HEK293T (cell line): Measurements from ENCODE around the gene TNIP3.

ENCODE experiments used
- CTCF ChIA-PET: fragments of 350-600 bp; formaldehyde crosslinking; extraction: SDS; loops from one replicate; lab custom pipeline; 2021; ENCODE audit warnings: antibody characterized with exemption, inconsistent platforms; lab: Yijun Ruan, JAX
- POLR2A ChIA-PET: fragments of 350-600 bp; formaldehyde crosslinking; extraction: SDS; loops from one replicate; lab custom pipeline; 2020; ENCODE audit warnings: antibody characterized with exemption, inconsistent platforms; lab: Yijun Ruan, JAX
- DNase-seq: peaks from one replicate; pipeline ENCODE4 v3.0.0; 2012; ENCODE audit warnings: mixed read lengths; ENCODE audit errors: extremely low spot score
- ARNT ChIP-seq: fragments of 450-650 bp; IDR thresholded peaks from 2 replicates; pipeline ENCODE4 v1.6.1; 2017; ENCODE audit warnings: mild to moderate bottlenecking
- BHLHE40 ChIP-seq: fragments of 450-650 bp; IDR thresholded peaks from 2 replicates; pipeline ENCODE4 v1.6.1; 2016; ENCODE audit warnings: mild to moderate bottlenecking, moderate library complexity, borderline replicate concordance
- CTBP1 ChIP-seq: fragments of 450-650 bp; IDR thresholded peaks from 2 replicates; pipeline ENCODE4 v1.6.1; 2016; ENCODE audit warnings: borderline replicate concordance
- ELF4 ChIP-seq: fragments of 450-650 bp; IDR thresholded peaks from 2 replicates; pipeline ENCODE4 v1.6.1; 2017; ENCODE audit warnings: antibody characterized with exemption
- FOXA1 ChIP-seq: fragments of 450-650 bp; IDR thresholded peaks from 2 replicates; pipeline ENCODE4 v1.6.1; 2016; ENCODE audit warnings: mild to moderate bottlenecking
- FOXK2 ChIP-seq: fragments of 450-650 bp; IDR thresholded peaks from 2 replicates; pipeline ENCODE4 v1.6.1; 2016; ENCODE audit warnings: mild to moderate bottlenecking
- FOXM1 ChIP-seq: fragments of 450-650 bp; IDR thresholded peaks from 2 replicates; pipeline ENCODE4 v1.6.1; 2017; ENCODE audit warnings: mild to moderate bottlenecking, borderline replicate concordance
- HDGF ChIP-seq: fragments of 450-650 bp; IDR thresholded peaks from 2 replicates; pipeline ENCODE4 v1.6.1; 2017; ENCODE audit warnings: antibody characterized with exemption, borderline replicate concordance
- L3MBTL2 ChIP-seq: fragments of 450-650 bp; conservative IDR thresholded peaks from 2 replicates; pipeline ENCODE4 v1.6.1; 2016; ENCODE audit warnings: mild to moderate bottlenecking
- LEF1 ChIP-seq: fragments of 450-650 bp; IDR thresholded peaks from 2 replicates; pipeline ENCODE4 v1.6.1; 2017; ENCODE audit warnings: mild to moderate bottlenecking, borderline replicate concordance
- NFRKB ChIP-seq: fragments of 450-650 bp; IDR thresholded peaks from 2 replicates; pipeline ENCODE4 v1.6.1; 2016; ENCODE audit warnings: mild to moderate bottlenecking, moderate library complexity
- PKNOX1 ChIP-seq: fragments of 450-650 bp; IDR thresholded peaks from 2 replicates; pipeline ENCODE4 v1.6.1; 2016
- SP1 ChIP-seq: fragments of 450-650 bp; IDR thresholded peaks from 2 replicates; pipeline ENCODE4 v1.6.1; 2017
- SUZ12 ChIP-seq: fragments of 450-650 bp; IDR thresholded peaks from 2 replicates; pipeline ENCODE4 v1.6.1; 2016; ENCODE audit warnings: mild to moderate bottlenecking
- TARDBP ChIP-seq: fragments of 450-650 bp; IDR thresholded peaks from 2 replicates; pipeline ENCODE4 v1.6.1; 2016
- ZNF384 ChIP-seq: fragments of 450-650 bp; IDR thresholded peaks from 2 replicates; pipeline ENCODE4 v1.6.1; 2016

Gene TNIP3

DNA sequence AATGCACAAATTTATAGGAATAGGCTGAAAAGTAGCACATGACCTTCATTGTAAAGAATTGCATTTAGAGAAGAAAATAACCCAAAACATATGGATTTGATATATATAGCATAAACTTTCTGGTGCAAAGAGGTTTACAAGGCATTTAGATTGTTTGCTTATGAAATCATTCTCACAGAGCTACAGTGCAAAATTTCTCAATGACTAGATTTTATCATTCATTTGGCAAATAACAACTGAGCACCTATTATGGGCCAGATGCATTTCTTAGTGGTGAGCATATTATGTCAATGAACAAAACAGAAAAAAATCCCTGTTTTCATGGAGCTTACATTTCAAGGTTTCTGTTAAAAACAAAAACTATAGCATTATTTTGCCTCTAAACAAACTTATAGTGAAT is 34.1 kb upstream of the TNIP3 start:
- POLR2A ChIA-PET: no interaction called here
- DNase-seq: no peak
- CTCF ChIA-PET: interaction anchor here (0.6 kb wide), 1 partner anchor 15 kb away, joined by 3 read pairs; no protein-coding TSS in a partner anchor
- TF ChIP-seq SP1: no peak
- no peak for TF ChIP-seq FOXM1
- TF ChIP-seq CTBP1: no peak

GRCh38 chr4:121195649-121196048 is 31.5 kb upstream of the TNIP3 start:
- ChIA-PET POLR2A (no interaction called here), CTCF (no interaction called here)
- DNase-seq: peak; percentile 9
- TF ChIP-seq SP1 (no peak), PKNOX1 (peak; percentile 36; the same call in 1 of the 2 replicates)

DNA sequence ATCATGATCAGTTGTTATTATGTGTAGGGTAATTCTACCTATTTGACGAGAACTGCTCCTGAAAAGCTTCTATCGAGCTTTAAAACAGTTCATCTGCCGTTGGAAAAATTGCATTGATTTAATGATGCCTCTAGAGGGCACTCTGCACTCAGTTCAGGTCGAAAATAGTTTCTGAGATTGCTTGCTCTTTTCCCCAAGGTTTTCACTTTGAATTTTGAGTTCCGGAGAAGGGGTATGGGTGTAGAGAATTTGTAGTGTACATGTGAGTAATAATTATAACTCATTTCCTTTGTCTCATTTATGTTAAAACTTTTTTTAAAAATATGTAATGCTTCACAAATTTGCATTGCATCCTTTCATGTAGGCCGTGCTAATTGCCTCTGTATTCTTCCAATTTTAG is 28.4 kb upstream of the TNIP3 start:
- peak; percentile 40 for DNase-seq
- CTCF ChIA-PET: interaction anchor here (0.6 to 1.4 kb wide), 16 partner anchors 9 to 544 kb away, joined by 3 to 12 read pairs (median 3); no protein-coding TSS in a partner anchor
- POLR2A ChIA-PET: no interaction called here
- TF ChIP-seq FOXK2 (no peak), TARDBP (no peak), BHLHE40 (no peak), ELF4 (no peak), SP1 (no peak), FOXA1 (no peak), LEF1 (no peak), NFRKB (no peak), SUZ12 (no peak), CTBP1 (no peak)

- POLR2A ChIA-PET: no interaction called here
- no peak for DNase-seq
- no peak for TF ChIP-seq HDGF
- TF ChIP-seq ARNT: no peak
- TF ChIP-seq FOXK2: no peak
- TF ChIP-seq ZNF384: no peak
- TF ChIP-seq FOXA1: no peak
- TF ChIP-seq SP1: no peak
- TF ChIP-seq L3MBTL2: no peak
- TF ChIP-seq FOXM1: no peak
- no peak for TF ChIP-seq CTBP1
- no peak for TF ChIP-seq PKNOX1
- no peak for TF ChIP-seq NFRKB
- no peak for TF ChIP-seq TARDBP
- no peak for TF ChIP-seq BHLHE40
- TF ChIP-seq SUZ12: no peak
Observed at GRCh38 chr4:121192013-121192412, 27.9 kb upstream of the TNIP3 start.

GRCh38 chr4:121191361-121191760 is 27.2 kb upstream of the TNIP3 start:
- TF ChIP-seq BHLHE40: no peak
- TF ChIP-seq SUZ12: no peak
- no peak for TF ChIP-seq L3MBTL2
- no peak for TF ChIP-seq PKNOX1
- no peak for TF ChIP-seq FOXK2
- no peak for TF ChIP-seq ELF4
- no peak for DNase-seq
- ChIA-PET POLR2A (no interaction called here), CTCF (interaction anchor here (0.8 to 1.2 kb wide), 4 partner anchors 14 to 1784 kb away, joined by 3 to 12 read pairs (median 3); no protein-coding TSS in a partner anchor)

More at GRCh38 chr4:121192013-121192412, 27.9 kb upstream of the TNIP3 start:
- CTCF ChIA-PET: interaction anchor here (0.6 to 1.4 kb wide), 15 partner anchors 9 to 1783 kb away, joined by 3 to 12 read pairs (median 3); no protein-coding TSS in a partner anchor

DNA sequence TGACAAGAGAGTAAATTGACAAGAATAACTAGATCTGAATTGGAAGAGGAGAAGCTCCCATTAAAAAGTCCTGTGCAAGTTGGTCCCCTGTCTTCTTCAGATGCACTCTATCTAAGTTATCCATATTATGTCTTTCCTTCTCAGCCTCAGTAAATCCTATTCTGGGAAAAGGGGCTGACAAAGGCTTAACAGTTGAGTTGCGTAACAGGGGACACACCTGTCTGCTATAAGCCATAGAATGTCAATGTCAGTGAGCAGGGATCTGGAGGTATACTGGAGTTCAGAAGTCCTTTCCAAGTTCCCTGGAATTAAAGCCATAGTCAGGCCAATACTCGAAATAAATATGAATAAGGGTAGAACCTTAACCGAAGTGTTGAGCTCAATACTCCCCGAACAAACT is 26.3 kb upstream of the TNIP3 start:
- CTCF ChIA-PET: interaction anchor here (0.8 kb wide), 1 partner anchor 468 kb away, joined by 3 read pairs; no protein-coding TSS in a partner anchor
- DNase-seq: no peak
- TF ChIP-seq BHLHE40: no peak
- TF ChIP-seq CTBP1: no peak
- no peak for TF ChIP-seq NFRKB
- TF ChIP-seq FOXK2: no peak
- POLR2A ChIA-PET: no interaction called here

GRCh38 chr4:121189326-121190215 is 25.4 kb upstream of the TNIP3 start:
- TF ChIP-seq NFRKB: no peak
- TF ChIP-seq PKNOX1: no peak
- TF ChIP-seq TARDBP: no peak
- no peak for TF ChIP-seq ZNF384
- no peak for TF ChIP-seq FOXA1
- TF ChIP-seq HDGF: no peak
- TF ChIP-seq ELF4: no peak
- no peak for TF ChIP-seq FOXK2
- no peak for TF ChIP-seq L3MBTL2
- no peak for TF ChIP-seq LEF1
- TF ChIP-seq ARNT: no peak
- TF ChIP-seq BHLHE40: no peak
- TF ChIP-seq SP1: no peak
- TF ChIP-seq SUZ12: no peak
- TF ChIP-seq CTBP1: no peak
- TF ChIP-seq FOXM1: no peak
- DNase-seq: no peak
- CTCF ChIA-PET: no interaction called here
- POLR2A ChIA-PET: no interaction called here
